ENCODE data around the gene SZT2.

The SZT2 gene

DNA sequence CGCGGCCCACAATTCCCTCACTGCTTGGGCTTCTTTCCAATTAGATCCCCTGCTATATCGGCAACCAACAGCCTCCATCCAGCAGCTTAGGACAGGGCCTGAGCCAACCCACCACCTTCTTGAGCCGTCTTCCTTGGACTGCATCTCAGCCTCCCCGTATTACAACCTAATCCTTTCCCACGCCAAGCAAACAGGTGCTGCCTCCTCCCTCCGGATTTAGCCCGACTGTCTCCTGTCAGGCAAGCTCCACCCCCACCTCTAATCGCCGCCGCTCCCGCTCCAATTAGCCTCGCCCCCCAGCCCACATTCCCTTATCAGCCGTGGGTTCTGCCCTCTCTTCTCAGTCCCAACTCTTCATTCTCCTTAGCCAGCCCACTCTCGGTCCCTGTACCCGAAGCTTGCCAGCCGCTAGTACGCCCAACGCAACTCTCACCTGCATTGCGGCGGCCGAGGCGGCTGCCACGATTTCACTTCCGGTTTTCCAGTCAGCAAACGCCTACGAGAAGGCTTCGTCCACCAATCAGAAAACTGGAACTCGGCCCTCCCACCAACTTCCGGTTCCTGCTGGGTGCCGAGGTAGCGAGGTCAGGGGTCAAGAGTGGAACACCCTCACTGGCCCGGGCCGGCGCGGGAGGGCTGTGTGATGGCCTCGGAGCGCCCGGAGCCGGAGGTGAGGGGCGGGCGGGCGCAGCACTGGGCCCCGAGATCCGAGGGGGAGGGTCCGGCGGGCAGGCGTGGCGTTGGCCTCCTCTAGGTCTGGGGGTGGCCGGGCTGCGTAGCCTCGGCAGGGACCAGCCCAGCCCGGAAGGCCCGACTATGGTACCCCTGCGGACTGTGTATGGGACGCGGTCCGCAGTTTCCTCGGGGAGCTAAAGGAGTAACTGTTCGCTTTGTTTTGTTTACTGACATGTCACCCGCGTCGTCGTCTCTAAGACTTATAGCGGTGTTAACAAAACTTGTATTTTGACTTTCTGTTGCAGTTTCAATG, at the start of gene SZT2, which contains the start of gene MED8:
SZT2 (plus strand) TSS at position 574 of the 988 bp plus-strand sequence; CDS start at position 644, 70 bp downstream.
MED8 (minus strand) TSS at position 475 of the 988 bp plus-strand sequence; CDS start at position 439, 36 bp downstream.
- peak; percentile 76 for DNase-seq

DNA sequence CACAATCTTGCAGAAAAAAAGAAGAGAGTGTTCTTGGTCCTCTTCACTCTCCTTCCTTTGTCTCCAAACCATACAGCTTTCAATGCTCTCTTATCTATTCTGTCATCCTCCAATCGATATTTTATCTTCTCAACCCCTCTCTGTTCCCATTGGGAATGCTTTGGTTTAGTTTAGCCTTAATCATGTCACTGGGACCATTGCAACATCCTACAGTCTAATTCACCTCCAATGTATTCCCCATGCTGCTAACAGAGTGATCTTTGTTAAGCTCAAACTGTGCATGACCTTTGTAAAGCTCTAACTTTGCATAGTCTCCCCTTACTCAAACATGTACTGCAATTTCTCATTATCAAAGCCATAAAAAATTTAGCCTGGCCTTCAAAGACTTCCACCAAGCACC, 49.1 kb upstream of the SZT2 start:
- no peak for DNase-seq

- DNase-seq: no peak
Measured at GRCh38 chr1:43344267-43344850, 45.3 kb upstream of the SZT2 start.

- no peak for DNase-seq
Measured at GRCh38 chr1:43345120-43345519, 44.6 kb upstream of the SZT2 start.

- DNase-seq: no peak
Measured at GRCh38 chr1:43346636-43347035, 43.1 kb upstream of the SZT2 start.

GRCh38 chr1:43348343-43348808, 41.3 kb upstream of the SZT2 start:
- DNase-seq: no peak

DNA sequence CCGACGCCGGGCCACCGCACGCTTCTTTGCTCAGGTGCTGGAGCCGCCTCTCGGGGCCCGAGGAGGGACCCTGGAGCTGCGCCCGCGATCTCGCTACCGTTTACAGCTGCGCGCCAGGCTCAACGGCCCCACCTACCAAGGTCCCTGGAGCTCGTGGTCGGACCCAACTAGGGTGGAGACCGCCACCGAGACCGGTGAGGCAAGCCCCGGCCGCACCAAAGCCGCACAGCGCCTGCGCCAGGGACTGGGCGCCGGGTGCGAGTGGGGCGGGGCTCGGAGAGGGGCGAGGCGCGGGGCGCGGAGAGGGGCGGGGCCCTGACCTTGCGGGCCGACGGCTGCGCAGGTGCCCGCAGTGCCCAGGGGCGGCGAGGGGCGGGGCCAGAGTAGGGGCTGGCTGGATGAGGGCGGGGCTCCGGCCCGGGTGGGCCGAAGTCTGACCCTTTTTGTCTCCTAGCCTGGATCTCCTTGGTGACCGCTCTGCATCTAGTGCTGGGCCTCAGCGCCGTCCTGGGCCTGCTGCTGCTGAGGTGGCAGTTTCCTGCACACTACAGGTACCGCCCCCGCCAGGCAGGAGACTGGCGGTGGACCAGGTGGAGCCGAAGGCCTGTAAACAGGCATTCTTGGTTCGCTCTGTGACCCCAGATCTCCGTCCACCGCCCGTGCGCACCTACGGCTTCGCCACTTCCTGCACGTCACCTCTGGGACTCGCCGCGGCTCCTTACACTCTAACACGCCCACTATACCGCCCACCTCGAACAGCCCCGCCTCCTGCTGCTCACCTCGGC, 40.7 kb upstream of the SZT2 start:
- DNase-seq: peak; percentile 55

- no peak for DNase-seq
Measured at GRCh38 chr1:43349594-43350306, 39.9 kb upstream of the SZT2 start.

GRCh38 chr1:43350976-43351375, 38.7 kb upstream of the SZT2 start:
- DNase-seq: no peak

DNA sequence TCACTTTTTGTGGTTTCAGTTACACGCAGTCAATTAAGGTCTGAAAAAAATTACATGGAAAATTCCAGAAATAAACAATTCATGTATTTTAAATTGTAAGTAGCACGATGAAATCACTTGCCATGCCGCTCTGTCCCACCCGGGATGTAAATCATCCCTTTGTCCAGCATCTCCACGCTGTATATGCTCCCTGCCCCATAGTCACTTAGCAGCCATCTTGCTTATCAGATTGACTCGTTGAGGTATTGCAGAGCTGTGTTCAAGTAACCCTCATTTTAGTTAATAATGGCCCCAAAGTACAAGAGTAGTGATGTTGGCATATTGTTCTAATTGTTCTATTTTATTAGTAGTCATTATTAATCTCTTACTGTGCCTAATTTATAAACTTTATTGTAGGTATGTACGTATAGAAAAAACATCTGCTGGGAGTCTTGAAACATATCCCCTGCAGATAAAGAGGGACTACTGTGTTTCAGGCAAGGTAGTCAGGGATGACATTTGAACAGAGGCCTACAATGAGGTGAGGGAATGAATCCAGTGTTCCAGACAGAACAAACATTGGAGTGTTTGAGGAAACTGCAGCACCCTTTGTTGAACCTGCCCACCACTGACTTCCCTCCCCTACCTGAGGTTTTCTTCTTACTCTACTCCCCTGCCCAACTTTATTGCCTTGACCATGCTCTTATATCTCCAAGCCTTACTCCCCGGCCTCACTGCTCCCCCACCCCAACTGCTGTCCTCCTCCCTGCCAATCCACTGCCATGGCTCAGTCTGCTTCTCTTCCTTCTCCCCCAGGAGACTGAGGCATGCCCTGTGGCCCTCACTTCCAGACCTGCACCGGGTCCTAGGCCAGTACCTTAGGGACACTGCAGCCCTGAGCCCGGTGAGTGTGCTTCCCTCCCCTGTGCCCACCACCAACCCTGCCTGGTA, 38.0 kb upstream of the SZT2 start:
- no peak for DNase-seq

DNA sequence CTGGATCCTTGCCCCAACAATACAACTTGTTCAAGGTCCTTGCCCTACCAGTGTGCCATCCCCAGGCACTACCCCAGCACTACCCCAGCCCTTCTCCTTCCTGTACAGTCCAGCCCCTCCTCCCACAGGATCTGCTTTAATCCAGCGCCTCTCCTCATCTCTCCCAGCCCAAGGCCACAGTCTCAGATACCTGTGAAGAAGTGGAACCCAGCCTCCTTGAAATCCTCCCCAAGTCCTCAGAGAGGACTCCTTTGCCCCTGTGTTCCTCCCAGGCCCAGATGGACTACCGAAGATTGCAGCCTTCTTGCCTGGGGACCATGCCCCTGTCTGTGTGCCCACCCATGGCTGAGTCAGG, 37.4 kb upstream of the SZT2 start:
- DNase-seq: no peak

GRCh38 chr1:43352881-43353280, 36.8 kb upstream of the SZT2 start:
- no peak for DNase-seq

DNA sequence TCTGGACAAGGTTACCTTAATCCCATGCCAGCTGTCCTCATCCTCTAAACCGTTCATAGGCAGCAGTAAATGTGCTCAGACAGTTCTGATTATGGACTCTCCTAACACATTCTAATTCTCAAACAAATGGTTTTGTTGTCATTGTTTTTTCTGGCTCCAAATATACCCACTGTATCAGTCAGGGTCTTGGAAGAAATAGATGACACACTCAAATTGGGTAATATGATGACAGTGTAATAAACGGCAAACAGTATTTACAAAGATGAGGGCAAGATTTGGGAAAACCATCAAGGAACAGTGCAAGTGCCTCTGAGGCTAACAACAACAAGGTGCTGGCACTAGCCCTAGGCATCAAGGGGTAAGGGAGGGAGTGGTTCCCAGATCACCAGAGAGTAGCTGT, 35.2 kb upstream of the SZT2 start:
- no peak for DNase-seq

DNA sequence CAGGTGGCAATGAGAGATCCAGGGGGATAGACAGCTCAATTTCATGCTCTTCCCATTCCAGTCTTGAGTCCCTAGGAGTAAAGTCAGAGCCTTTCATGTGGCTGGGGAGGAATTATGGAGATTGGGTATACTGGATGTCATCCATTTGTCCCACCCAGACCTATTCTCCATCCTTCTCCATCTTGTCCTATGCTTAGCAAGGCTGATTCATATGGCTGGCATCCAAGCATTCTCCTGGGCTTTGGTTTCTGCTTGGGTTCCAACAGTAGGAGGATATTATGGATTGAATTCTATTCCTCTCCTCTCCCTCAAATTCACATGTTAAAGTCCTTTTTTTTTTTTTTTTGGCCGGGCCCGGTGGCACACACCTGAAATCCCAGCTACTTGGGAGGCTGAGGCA, 34.8 kb upstream of the SZT2 start:
- DNase-seq: no peak

DNA sequence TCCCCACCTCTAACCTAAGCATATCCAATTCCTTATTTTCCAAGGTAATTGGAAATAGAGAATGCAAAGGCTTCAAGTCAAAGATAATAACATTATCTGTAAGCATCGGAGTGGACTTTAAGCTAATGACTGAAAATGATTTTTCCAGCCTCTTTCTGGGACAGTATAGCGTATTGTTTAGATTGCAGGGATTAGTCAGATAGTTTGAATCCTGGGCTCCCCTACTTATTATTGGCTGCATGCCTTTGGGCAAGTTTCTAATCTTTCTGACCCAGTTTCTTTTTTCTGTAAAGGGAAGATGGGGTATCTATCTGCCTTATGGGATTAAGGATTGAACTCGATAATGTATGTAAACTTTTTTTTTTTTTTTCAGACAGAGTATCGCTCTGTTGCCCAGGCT, 32.4 kb upstream of the SZT2 start:
- no peak for DNase-seq

GRCh38 chr1:43358121-43358745, 31.5 kb upstream of the SZT2 start:
- no peak for DNase-seq

GRCh38 chr1:43358746-43359693, 30.7 kb upstream of the SZT2 start, which contains the start of gene CDC20:
Gene CDC20 (plus strand): TSS chr1:43358981. CDS start chr1:43359216, 235 bp downstream.
- DNase-seq: peak; percentile 94

GRCh38 chr1:43359696-43360095, 30.0 kb upstream of the SZT2 start:
- no peak for DNase-seq

GRCh38 chr1:43360616-43361015, 29.1 kb upstream of the SZT2 start:
- no peak for DNase-seq
